Cardiac fibroblast (primary cell): ENCODE measurements around the gene OR2AJ1.

ENCODE experiments used
- DNase-seq, 2 donors: peaks; one replicate each; pipeline versions ENCODE4 v3.0.0 to v3.0.0-alpha.2; 2010; ENCODE audit warnings: low read depth in 2 of 2
- H3K4me3 ChIP-seq, 2 donors: replicated peaks in 1 of 2; 1 replicate in 1 of 2; 2 replicates in 1 of 2; pipeline ENCODE4 v1.5.1; 2011; ENCODE audit warnings: low read depth in 2 of 2, low read length in 2 of 2, mild to moderate bottlenecking in 2 of 2, moderate library complexity in 1 of 2
- TF ChIP-seq, protein P1 (sequence below): IDR thresholded peaks from one replicate; pipeline ENCODE4 v1.5.1; 2011; ENCODE audit warnings: low read depth, mild to moderate bottlenecking, low read length, inconsistent platforms

Gene OR2AJ1

DNA sequence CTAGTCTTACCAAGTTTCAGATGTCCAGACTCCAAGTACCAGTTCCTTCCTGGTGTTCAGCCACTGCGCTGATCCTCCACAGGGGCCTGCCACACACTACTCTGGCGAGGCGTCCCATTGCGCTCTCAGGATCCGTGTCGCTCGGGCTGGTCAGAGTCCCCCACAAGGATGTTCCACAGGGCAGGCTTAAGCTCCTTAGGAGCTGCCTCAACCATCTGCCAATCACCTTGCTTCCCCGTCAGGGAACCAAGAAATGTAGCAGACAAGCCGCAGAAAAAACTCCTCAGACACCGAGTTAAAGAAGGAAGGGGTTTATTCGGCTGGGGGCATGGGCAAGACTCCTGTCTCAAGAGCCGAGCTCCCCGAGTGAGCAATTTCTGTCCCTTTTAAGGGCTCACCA is 19.5 kb upstream of the OR2AJ1 start:
- no peak overlapping the region for H3K4me3 ChIP-seq
- DNase-seq = no peak
- TF ChIP-seq, protein P1, sequence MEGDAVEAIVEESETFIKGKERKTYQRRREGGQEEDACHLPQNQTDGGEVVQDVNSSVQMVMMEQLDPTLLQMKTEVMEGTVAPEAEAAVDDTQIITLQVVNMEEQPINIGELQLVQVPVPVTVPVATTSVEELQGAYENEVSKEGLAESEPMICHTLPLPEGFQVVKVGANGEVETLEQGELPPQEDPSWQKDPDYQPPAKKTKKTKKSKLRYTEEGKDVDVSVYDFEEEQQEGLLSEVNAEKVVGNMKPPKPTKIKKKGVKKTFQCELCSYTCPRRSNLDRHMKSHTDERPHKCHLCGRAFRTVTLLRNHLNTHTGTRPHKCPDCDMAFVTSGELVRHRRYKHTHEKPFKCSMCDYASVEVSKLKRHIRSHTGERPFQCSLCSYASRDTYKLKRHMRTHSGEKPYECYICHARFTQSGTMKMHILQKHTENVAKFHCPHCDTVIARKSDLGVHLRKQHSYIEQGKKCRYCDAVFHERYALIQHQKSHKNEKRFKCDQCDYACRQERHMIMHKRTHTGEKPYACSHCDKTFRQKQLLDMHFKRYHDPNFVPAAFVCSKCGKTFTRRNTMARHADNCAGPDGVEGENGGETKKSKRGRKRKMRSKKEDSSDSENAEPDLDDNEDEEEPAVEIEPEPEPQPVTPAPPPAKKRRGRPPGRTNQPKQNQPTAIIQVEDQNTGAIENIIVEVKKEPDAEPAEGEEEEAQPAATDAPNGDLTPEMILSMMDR = no peak

DNA sequence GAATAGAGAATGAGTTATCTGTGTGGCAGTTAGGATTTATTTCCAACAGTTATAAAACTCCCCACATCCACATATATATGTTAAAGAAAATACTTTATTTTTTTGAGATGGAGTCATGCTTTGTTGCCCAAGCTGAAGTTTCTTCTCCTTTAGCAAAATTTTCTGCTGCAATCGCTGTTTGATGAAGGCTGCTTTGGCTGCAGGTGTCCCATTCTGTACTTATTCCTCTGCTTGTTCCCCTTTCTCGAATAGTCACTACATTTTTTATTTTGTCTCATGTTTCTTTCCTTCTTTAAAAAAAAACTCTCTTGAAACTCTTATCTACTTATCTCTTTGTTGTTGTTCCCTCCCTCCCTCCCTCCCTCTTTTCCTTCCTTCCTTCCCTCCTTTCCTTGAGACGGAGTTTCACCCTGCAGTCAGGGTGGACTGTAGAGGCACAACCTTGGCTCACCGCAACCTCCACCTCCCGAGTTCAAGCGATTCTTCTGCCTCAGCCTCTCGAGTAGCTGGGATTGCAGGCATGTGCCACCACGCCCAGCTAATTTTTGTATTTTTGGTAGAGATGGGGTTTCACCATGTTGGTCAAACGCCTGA is 18.7 kb upstream of the OR2AJ1 start:
- H3K4me3 ChIP-seq = no peak overlapping the region
- TF ChIP-seq, protein P1 = no peak
- DNase-seq = no peak

DNA sequence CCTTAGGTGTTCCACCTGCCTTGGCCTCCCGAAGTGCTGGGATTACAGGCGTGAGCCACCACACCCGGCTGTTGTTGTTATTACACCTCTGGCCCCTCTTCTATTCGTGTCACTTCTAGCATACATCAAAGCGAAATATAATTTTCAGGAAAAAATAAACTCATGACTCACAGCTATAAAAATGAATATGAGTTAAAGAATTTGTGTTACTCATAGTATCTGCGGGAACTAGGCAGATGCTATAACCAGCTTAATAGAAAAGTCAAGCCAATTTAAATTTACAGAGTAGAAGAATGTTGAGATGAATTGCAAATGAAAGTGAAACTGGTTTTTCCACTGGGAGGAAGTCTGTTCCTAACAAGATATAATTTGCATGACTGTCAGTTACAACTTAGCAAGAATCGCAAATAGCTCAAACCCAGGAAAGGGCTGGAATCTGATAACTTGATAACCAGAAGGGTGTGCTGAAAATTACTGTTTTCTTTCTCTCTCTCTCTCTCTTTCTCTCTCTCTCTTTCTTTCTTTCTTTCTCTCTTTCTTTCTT is 18.1 kb upstream of the OR2AJ1 start:
- peak; percentile 30 to 85 for DNase-seq
- TF ChIP-seq, protein P1 = no peak
- H3K4me3 ChIP-seq = peak overlapping the region in 1 of 2 donors; percentile 33

DNA sequence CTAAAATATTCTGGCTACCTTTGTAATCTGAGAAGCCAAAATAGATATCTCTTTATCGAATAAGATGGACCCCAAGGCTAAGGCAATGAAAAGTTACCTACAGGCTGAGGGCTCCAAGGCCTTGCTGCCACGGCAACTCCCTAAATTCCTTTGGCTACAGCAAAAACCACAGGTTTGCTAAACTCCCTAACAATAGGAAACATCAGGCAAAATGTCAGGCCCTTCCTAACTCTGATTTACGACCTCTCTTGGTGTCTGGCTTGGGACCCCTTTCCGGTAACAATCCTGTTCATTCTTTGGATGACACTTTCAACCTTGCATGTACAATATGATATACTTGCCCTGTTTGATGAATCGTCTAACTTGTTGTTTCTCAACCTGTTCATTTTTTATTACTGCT is 15.9 kb upstream of the OR2AJ1 start:
- TF ChIP-seq, protein P1 = no peak
- no peak for DNase-seq

DNA sequence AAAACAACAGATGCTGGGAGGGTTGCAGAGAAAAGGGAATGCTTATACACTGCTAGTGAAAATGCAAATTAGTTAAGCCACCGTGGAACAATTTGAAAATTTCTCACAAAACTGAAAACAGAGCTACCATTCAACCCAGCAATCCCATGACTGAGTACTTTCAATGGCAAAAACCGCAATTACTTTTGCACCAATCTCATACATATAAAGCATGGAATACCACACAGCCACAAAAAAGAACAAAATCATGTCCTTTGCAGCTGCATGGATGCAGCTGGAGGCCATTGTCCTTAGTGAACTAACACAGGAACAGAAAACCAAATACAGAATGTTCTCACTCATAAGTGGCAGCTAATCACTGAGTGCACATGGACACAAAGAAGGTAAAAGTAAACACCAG is 10.9 kb upstream of the OR2AJ1 start:
- TF ChIP-seq, protein P1 = no peak
- DNase-seq = no peak

More for the DNA sequence above, 15.9 kb upstream of the OR2AJ1 start:
- H3K4me3 ChIP-seq = no peak overlapping the region

DNA sequence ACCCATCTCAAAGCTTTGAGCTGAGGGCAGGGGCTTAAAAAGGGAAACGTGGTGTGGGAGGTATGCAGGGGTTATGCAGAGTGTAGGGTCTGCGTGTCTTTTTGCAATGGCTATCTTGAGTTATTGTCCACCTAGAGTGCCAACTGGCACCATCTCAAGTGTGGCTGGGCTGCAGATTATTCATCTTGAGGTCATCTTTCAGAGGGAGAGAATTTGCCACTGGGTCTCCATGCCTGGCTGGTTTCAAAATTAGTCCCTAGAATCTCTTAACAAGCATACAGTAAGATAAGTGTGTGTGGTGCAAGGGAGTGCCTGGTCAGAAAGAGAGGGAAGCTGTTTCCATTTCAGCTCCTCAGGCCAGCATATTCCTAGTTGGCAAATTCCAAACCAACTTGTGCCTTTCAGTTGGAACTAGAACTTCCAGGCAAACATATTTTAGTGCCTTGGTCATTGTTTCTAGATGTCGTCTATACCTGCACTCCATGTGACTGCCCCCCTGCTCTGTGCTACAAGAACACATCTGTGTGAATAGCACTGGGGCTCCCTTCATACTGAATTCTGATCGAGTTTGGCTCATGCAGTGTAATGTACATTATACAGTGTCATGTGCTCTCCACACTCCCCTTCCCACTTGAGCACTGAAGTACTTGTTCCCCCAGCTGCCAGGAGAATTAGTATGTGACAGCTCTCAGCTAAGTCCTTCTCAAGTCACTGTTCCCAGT is 9.6 kb upstream of the OR2AJ1 start:
- DNase-seq = peak in 1 of 2 donors; percentile 28
- no peak overlapping the region for H3K4me3 ChIP-seq
- TF ChIP-seq, protein P1 = no peak

More for the DNA sequence above, 10.9 kb upstream of the OR2AJ1 start:
- H3K4me3 ChIP-seq = no peak overlapping the region
